ENCODE results near the gene CIBAR2. TPM values are rescaled to one million over a fixed set of nuclear protein-coding genes. Genes with fewer than 3 reads are reported as not detected.
A peak's percentile ranks its signal among the peaks of the same experiment; 100 is the strongest.

CIBAR2 gene
- total and polyA plus RNA-seq, 2 experiments from 2014 or later, result 0.13 TPM; not detected in 1

DNA sequence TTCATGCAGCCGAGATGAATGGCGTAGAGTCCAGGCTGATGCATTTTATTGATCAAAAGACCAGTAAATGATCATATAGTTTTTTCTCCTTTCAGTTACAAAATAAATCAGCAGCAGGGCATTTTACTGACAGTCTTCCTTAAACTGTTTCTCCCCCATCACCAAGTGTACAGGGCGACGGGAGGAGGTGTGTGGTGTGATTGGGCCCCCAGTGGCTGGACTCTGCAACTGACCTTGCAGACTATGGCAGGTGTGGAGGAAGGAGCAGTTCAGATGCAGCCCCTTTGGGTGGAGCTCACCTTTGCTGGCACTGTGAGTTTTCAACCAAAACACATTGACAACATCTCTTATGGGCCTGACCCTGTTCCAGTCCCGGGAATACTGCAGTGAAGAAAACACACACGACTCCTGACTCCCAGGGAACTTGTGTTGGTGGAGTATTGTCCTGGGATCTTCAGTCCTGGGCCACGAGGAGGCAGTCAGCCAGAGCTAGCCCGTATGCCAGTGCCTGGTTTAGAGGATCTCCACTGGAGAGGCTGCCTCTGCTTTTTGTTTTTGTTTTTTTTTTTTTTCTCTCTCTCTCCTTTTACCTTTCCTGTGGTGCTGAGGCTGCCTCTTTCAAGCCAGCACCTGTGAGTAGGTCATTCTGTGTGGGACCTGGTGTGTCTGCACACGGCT is 54.9 kb downstream of the CIBAR2 start:
- Histone ChIP-seq H3K4me3 (no peak overlapping the region), H3K9me2 (replicated peaks; ENCODE audit: insufficient read depth) (no peaks in the 10 kb centered on the region), H3K4me2 (no peak overlapping the region), H2AFZ (no peak overlapping the region), H3K9me3 (ENCODE audit: low read depth) (no peaks in the 10 kb centered on the region), H3K79me2 (peaks cover 14% of the 10 kb centered on the region), H3K27me3 (no peaks in the 10 kb centered on the region), H3K36me3 (replicated peaks; ENCODE audit: insufficient read depth, low read depth) (no peaks in the 10 kb centered on the region), H3K27ac (no peak overlapping the region), H3K4me1 (ENCODE audit: insufficient read depth) (peaks cover 16% of the 10 kb centered on the region), H4K20me1 (ENCODE audit: insufficient read depth, poor library complexity, severe bottlenecking) (no peaks in the 10 kb centered on the region)
- peak; percentile 40 for DNase-seq (ENCODE audit: low spot score)
- 75% methylated on average over 9 of the region's 9 CpGs for WGBS (ENCODE audit: low lambda C conversion rate, missing lambda C conversion rate)
- no peak for TF ChIP-seq EZH2phosphoT487 (IDR thresholded peaks at IDR 0.05; ENCODE audit: low read depth, severe bottlenecking, unreplicated experiment)
- TF ChIP-seq, protein P1, sequence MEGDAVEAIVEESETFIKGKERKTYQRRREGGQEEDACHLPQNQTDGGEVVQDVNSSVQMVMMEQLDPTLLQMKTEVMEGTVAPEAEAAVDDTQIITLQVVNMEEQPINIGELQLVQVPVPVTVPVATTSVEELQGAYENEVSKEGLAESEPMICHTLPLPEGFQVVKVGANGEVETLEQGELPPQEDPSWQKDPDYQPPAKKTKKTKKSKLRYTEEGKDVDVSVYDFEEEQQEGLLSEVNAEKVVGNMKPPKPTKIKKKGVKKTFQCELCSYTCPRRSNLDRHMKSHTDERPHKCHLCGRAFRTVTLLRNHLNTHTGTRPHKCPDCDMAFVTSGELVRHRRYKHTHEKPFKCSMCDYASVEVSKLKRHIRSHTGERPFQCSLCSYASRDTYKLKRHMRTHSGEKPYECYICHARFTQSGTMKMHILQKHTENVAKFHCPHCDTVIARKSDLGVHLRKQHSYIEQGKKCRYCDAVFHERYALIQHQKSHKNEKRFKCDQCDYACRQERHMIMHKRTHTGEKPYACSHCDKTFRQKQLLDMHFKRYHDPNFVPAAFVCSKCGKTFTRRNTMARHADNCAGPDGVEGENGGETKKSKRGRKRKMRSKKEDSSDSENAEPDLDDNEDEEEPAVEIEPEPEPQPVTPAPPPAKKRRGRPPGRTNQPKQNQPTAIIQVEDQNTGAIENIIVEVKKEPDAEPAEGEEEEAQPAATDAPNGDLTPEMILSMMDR (IDR thresholded peaks at IDR 0.05; ENCODE audit: poor library complexity), result peak; percentile 36

DNA sequence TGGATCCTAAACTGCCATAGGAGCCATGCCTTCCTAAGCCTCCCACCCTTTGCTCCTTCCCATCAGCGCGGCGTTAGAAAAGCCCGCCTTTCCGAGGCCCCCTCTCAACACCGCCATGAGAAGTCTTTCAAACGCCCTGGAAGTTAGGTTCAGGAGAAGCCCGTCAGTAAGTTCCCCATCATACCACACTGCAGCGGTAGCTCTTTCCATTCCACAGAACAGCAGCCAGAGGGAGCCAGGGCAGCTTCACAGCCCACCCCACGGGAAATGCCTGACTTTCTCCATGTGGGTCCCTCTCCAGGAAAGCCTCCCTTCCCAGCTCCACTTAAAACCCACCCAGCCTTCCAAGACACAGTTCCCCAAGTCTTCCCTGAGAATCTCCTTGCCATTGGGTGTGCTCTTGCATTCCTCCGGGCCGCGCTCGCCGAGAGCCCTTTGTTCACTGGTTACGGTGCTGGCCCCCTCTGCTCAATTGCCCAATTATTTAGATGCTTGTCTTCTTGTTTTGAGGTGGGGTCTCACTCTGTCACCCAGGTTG is 56.0 kb downstream of the CIBAR2 start:
- no peak overlapping the region for H2AFZ ChIP-seq

GRCh38 chr16:85055493-85056210 is 56.6 kb downstream of the CIBAR2 start:
- H2AFZ ChIP-seq, result peak overlapping the region; percentile 54
- H3K27ac ChIP-seq, result peak overlapping the region; percentile 54
- DNase-seq (ENCODE audit: low spot score), result peak; percentile 21

More for the DNA sequence above, 56.0 kb downstream of the CIBAR2 start:
- WGBS (ENCODE audit: low lambda C conversion rate, missing lambda C conversion rate), result 85% methylated on average over 16 of the region's 16 CpGs
- H3K27me3 ChIP-seq, result no peaks in the 10 kb centered on the region
- no peaks in the 10 kb centered on the region for H3K9me2 ChIP-seq (replicated peaks; ENCODE audit: insufficient read depth)
- H3K4me1 ChIP-seq (ENCODE audit: insufficient read depth), result peaks cover 19% of the 10 kb centered on the region
- no peaks in the 10 kb centered on the region for H3K9me3 ChIP-seq (ENCODE audit: low read depth)
- peak overlapping the region; percentile 54 for H3K27ac ChIP-seq
- peak overlapping the region; percentile 68 for H3K4me2 ChIP-seq
- H4K20me1 ChIP-seq (ENCODE audit: insufficient read depth, poor library complexity, severe bottlenecking), result no peaks in the 10 kb centered on the region
- H3K4me3 ChIP-seq, result no peak overlapping the region
- peaks cover 17% of the 10 kb centered on the region for H3K79me2 ChIP-seq
- DNase-seq (ENCODE audit: low spot score), result no peak
- TF ChIP-seq EZH2phosphoT487 (IDR thresholded peaks at IDR 0.05; ENCODE audit: low read depth, severe bottlenecking, unreplicated experiment), result no peak
- TF ChIP-seq, protein P1 (IDR thresholded peaks at IDR 0.05; ENCODE audit: poor library complexity), result peak; percentile 35
- no peaks in the 10 kb centered on the region for H3K36me3 ChIP-seq (replicated peaks; ENCODE audit: insufficient read depth, low read depth)

More at GRCh38 chr16:85055493-85056210, 56.6 kb downstream of the CIBAR2 start:
- WGBS (ENCODE audit: low lambda C conversion rate, missing lambda C conversion rate), result 60% methylated on average over 14 of the region's 14 CpGs
- TF ChIP-seq, protein P1 (IDR thresholded peaks at IDR 0.05; ENCODE audit: poor library complexity), result no peak
- no peak for TF ChIP-seq EZH2phosphoT487 (IDR thresholded peaks at IDR 0.05; ENCODE audit: low read depth, severe bottlenecking, unreplicated experiment)
- TF ChIP-seq EZH2 (IDR thresholded peaks at IDR 0.05; ENCODE audit: borderline replicate concordance), result no peak
- H3K4me2 ChIP-seq, result peak overlapping the region; percentile 68
- H3K36me3 ChIP-seq (replicated peaks; ENCODE audit: insufficient read depth, low read depth), result no peaks in the 10 kb centered on the region
- H3K4me1 ChIP-seq (ENCODE audit: insufficient read depth), result peaks cover 25% of the 10 kb centered on the region
- H3K4me3 ChIP-seq, result no peak overlapping the region
- H3K9me3 ChIP-seq (ENCODE audit: low read depth), result no peaks in the 10 kb centered on the region
- H3K79me2 ChIP-seq, result peaks cover 17% of the 10 kb centered on the region
- no peaks in the 10 kb centered on the region for H4K20me1 ChIP-seq (ENCODE audit: insufficient read depth, poor library complexity, severe bottlenecking)
- no peaks in the 10 kb centered on the region for H3K9me2 ChIP-seq (replicated peaks; ENCODE audit: insufficient read depth)
- H3K27me3 ChIP-seq, result no peaks in the 10 kb centered on the region

All from hepatocyte (in vitro differentiated cells).